ENCODE measurements around the gene ANKRD11.
"Not testable (repeated sequence)": the region's sequence is repeated elsewhere in the genome, so short reads cannot be mapped to it uniquely, and the experiment has no call there.

The ANKRD11 gene

DNA sequence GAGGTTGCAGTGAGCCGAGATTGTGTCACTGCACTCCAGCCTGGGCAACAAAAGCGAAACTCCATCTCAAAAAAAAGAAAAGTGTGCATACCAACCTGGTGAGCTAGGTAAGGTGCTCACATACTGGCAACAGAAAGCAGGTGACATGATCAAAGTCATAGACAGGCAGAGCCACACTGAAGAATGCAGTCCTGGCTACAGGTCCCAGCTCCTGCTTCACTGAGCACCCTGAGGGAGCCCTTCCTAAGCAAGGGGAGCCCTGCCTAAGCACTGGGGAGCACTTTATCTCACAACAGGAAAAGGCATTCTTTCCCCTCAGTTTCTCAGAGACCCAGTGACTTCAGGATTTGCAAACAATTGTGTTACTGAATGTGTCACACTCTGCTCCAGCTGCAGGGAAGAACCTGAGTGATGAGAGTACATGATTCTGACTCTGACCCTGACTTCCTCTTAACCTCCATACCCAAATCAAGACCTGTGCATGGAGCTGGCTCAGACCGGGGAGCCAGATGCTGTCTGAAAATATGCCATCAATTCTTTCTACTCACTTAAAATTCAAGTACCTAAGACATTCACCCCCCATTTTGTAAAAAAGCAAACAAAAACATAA, 40.5 kb downstream of the ANKRD11 start:
- DNase-seq = no peak

GRCh38 chr16:89448656-89449055, 41.7 kb downstream of the ANKRD11 start:
- no peak for DNase-seq

- no peak for DNase-seq
These were observed 43.4 kb downstream of the ANKRD11 start for GRCh38 chr16:89446975-89447293.

GRCh38 chr16:89446136-89446974, 44.0 kb downstream of the ANKRD11 start:
- DNase-seq = no peak

DNA sequence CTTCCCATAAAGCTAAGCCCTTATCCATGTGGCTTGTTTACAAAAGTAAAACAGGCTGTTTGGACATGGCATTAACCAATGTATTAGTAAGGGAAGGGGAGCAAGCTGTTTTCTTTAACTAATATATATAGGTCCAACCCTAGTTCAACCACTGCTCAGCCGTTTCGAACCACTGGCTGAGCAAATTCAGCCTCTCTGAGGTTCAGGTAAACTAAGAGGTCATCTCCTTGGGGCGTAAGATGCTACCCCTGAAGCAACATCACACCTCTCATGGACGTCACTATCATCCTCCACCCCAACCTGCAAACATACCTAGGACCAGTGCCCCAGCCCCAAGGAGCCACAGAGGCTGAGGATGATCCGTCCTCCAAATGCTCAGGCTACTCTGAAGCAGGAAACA, 45.2 kb downstream of the ANKRD11 start:
- DNase-seq = no peak

DNA sequence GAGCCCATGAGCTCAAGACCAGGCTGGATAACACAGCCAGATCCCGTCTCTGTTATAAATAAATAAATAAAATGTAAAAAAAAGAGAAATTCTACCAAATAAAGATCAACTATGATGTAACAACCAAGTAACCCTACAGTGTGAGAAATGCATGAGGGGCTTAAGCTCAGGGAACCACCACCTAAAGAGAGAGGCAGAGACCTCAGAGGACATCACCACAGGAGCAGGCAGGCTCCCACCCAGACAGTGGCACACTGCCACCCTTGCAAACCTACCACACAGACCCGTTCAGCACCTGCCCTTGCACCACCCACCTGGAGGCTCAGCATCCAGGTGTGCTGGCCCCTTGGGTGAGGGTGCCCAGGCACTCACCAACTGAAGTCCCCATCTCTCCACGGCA, 45.6 kb downstream of the ANKRD11 start:
- DNase-seq = no peak

- DNase-seq = no peak
These were observed 46.1 kb downstream of the ANKRD11 start for GRCh38 chr16:89444151-89444723.

DNA sequence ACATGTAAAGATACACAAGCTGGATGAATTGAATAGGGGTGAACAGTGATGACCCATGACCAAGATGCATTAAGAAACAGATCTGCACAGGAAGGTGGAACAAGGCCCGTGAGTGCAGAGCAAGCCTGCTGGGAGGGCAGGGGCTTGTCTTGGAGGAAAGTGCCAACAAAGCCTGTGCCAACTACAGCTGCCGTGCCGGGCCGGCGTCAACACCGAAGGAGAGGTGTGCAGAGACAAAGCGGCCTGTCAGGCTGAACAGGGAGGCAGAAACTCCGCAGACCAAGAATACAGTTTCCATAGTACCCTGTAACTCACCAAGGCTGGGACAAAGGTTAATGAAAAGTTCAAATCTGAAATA, 46.7 kb downstream of the ANKRD11 start:
- DNase-seq = no peak

DNA sequence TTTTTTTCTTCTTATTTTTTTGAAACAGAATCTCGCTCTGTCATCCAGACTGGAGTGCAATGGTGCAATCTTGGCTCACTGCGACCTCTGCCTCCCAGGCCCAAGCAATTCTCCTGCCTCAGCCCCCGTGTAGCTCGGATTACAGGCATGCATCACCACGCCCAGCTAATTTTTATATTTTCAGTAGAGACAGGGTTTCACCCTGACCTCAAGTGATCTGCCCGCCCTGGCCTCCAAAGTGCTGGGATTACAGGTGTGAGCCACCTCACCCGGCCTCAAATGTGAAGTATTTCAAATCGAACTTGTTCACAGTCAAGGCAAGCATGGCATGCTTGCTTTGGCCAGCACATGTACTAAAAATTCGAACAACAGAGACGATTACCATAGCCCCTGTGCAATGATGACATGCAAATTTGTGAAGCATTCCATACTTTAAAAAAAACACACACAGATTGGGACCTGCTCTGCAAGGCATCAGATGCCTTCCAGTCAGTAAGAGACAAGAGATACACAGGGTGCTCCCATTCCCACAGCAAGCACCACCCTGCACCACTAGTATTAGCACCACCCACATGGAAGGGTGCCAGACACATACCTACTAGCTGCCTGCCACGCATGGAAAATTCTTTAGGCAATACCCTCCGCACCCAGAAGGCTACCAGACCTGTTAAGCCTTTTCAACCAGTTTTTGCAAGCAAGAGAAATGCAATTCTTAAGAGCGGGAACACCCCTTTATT, 47.2 kb downstream of the ANKRD11 start:
- DNase-seq = peak; percentile 72

DNA sequence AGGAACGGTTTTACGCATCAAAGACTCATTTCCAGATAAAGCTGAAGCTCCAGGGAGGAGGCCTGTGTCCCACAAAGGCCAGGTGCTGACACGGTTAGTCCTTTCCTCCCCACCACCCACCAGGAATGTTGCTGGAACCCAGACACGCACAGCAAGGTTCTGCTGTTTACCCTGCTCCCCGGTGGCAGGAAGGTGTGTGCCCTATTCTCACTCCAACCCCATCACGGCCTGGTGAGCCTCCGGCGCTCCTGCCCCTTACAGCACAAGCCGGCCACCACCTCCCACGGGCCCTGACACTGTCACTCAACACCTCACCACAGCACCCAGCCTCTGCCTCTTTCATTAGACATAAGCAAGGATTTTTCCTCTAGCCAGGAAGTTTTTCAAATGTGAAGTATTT, 47.8 kb downstream of the ANKRD11 start:
- DNase-seq = no peak

- DNase-seq = no peak
These were observed 50.7 kb downstream of the ANKRD11 start for GRCh38 chr16:89439659-89440058.

DNA sequence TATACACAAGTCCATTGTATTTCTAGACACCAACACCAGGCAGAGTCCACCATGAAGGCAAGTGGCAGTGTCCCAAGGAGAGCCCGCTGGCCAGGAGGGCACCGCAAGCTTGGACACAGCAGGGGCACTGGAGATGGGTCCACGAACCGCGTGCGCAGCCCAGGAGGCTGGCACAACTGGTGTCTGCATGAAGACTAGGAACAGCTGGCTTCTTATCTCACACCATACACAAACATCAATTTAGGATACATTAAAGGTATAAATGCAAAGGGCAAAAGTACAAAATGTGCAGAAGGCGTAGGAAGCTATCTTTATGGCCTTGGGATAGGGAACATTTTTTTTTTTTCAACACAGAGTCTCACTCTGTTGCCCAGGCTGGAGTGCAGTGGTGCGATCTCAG, 52.4 kb downstream of the ANKRD11 start:
- no peak for DNase-seq

DNA sequence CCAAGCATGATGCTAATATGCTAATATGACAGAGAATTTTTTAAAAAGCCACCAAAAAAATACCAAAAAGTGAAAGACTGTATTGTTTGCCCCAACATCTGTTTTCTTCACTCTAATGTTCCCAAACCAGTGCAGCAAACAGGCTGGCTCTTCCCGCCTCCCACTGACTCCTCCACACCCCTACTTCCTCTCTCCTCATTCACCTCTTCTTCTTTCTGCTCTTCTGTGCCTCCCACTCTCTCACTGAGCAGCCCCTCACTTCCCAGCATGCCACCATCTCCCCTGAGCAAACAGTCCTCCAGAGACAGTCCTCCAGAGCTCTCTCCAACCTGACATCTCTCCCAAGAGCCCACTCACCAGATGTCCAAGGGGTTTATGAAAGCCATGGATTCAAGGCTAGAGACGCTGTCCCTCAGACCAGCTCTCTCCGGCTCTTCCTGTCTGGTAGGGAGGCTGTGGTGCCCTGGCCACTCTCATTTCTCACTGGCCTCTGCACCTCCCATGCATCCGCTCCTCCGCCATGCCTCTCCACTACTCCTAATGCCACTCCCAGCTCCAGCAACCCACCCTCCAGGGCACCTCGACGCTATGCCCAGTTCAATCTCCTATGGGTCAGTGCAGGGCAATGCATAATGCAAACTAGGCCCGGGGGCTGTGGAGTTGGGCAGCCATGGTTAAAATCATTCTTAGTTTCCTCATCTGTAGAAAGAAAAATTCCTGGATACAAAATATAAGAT, 52.9 kb downstream of the ANKRD11 start:
- DNase-seq = no peak

GRCh38 chr16:89436366-89436765, 54.0 kb downstream of the ANKRD11 start:
- no peak for DNase-seq

DNA sequence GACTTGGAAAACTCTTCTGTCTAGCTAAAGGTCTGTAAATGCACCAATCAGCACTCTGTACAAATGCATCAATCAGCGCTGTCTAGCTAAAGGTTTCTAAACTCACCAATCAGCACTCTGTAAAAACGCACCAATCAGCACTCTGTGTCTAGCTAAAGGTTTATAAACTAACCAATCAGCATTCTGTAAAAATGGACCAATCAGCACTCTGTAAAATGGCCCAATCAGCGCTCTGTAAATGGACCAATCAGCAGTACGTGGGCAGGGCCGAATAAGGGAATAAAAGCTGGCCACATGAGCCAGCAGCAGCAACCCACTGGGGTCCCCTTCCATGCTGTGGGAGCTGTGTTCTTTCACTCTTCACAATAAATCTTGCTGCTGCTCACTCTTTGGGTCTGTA, 55.3 kb downstream of the ANKRD11 start:
- DNase-seq = not testable (repeated sequence)

DNA sequence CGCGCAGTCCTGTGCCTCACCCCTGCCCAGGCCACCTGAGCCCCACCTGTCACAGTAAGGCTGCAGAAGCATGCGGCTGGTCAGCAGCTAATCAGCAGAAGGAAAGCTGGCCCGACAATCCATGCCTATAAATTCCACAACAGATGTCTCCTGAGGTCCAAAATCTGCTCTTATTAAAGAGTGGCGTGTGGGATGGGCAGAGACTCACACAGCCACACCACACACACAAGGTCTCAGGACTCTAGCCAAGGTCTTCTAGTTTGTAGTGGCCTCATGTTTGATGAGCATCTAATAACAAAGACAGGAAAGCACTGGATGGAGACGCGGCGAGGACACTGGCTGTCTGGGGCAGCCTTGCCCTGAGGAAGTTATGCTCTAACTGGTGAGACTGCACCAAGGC, 55.9 kb downstream of the ANKRD11 start:
- DNase-seq = no peak

DNA sequence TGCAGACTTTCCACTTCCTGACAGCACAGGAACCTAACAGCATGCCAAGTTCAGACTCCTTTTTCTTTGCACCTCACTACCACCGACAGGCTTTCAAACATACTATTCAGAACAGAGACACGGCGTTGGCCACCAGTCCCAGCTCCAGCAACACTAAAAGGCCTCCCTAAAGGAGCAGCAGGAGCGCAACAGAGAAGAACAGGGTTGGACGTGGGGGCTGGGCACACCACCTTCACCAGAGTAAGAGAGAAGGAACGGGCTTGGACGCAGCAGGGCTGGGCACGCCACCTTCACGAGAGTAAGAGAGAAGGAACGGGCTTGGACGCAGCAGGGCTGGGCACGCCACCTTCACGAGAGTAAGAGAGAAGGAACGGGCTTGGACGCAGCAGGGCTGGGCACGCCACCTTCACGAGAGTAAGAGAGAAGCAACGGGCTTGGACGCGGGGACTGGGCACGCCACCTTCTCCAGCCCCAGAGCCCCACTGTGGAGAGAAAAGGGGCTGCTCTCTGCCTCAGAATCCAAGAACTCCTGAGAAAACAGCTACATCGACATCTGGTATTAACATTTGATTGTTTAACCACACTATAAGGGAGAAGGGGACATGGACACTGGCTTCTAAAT, 56.9 kb downstream of the ANKRD11 start:
- DNase-seq = not testable (repeated sequence)

DNA sequence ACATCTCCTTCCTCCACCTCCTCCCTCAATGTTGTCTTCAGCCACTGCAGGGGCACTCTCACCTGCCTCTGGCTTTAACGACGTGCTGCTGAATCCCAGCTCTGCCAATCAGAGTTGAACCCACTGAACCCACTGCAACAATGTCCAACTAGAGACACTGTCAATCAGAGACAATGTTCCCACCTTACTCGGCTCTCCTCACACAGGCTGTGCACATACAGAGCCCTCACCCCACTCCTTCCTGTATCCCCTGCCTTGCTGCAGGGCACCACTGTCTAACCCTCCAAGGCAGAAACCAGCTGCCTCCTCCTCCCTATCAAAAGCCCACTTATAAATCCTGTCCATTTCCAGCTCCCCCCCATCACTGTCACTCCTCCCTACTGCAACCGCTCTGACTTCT, 58.7 kb downstream of the ANKRD11 start:
- DNase-seq = no peak

- peak; percentile 36 for DNase-seq
These were observed 59.2 kb downstream of the ANKRD11 start for GRCh38 chr16:89431158-89431584.

GRCh38 chr16:89430436-89431157, 59.8 kb downstream of the ANKRD11 start:
- DNase-seq = no peak

DNA sequence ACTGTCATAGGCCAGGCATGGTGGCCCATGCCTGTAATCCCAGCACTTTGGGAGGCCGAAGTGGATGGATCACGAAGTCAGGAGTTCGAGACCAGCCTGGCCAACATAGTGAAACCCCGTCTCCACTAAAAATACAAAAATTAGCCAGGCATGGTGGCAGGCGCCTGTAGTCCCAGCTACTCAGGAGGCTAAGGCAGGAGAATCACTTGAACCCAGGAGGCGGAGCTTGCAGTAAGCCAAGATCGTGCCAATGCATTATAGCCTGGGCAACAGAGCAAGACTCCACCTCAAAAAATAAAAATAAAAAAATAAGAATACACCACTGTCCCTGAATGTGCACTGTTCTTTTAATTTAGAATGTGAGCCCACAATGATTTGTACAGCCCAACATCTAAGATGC, 61.8 kb downstream of the ANKRD11 start:
- not testable (repeated sequence) for DNase-seq
